Occipital lobe (tissue), 2 donors: Measurements from ENCODE around the gene MTMR1. TPM values are rescaled to one million over a fixed set of nuclear protein-coding genes. Genes with fewer than 3 reads are reported as not detected.

Experiments
- DNase-seq: peaks from one replicate; lab custom pipeline; 2025; lab: John Stamatoyannopoulos, UW
- total RNA-seq: library from RNA; depleted of rRNA; stranded (reverse); fragments of >200 nt; gene quantifications from one replicate; pipeline ENCODE4 v1.2.3, GENCODE V29; 2014

Gene MTMR1
- total RNA-seq, 1 donor from 2014 or later = 29.0 TPM

DNA sequence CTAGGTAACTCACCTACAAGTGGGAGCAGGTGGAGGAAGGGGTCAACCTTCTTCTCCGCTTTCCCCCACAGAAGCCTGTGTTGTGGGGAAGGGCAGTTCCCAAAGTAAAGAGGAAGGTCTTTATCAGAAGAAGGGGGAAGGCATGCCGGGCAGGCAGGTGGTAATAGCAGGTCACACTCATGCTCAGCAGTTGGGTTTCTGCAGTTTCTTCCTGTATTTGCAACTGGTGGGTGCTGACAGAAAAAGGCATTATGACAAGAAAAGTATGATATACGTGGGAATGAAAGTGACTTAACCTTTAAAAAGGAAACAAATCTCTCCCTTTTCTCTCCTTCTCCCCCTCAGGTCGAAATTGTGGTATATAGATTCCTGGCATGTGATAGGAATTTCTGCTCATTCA, 3.7 kb downstream of the MTMR1 start:
- no peak for DNase-seq

DNA sequence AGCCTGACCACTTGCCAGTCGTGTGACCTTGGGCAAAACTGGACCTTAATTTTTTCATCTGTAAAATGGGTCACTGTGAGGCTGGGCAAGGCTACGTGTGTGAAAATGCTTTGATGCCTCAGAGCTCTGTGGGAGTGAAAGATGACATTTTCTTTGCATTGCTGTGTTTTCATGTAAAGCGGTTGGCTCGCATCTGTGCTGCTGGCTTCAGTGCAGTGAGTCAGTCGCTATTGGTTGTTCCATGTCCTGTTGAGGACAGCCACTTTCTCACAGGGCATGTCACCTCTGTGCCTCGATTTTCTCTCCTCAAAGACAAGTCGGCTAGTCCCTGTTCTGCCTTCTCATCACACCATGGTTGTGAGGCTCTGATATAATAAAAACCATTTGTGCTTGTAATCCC, 4.4 kb downstream of the MTMR1 start:
- no peak for DNase-seq

DNA sequence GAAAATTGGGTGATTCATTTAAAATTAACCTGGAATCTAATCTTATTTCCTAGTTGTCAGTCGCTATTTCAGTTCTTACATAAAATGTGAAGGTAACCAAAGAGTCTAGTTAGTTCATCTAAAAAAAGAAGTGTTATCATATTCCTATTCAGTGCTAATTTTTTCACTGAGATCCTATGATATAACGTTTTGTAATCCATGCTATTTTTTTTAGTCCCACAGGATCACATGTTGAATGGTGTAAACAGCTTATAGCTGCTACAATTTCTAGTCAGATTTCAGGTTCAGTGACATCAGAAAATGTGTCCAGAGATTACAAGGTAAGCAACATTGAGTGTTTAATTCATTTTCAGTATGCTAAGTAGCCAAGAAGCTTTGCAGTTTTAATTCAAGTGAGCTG, 5.8 kb downstream of the MTMR1 start:
- no peak for DNase-seq

DNA sequence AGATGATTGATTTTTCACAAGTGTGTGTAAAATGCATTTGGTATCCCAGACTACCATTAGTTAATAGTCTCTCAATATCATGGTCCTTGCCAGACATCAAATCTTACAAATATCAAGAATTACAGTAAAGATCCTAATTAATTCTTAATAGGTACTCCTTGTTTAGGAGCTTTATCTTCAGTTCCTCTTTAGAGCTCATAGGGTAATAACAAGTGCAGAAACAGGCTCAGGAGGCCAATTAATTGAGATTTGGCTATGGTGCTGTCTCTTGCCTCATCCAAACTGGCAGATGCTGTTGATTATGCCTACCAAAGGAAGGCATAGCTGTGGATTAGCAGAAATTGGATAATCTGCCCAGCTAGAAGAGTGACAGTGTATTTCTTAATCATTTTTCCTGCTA, 6.9 kb downstream of the MTMR1 start:
- no peak for DNase-seq

DNA sequence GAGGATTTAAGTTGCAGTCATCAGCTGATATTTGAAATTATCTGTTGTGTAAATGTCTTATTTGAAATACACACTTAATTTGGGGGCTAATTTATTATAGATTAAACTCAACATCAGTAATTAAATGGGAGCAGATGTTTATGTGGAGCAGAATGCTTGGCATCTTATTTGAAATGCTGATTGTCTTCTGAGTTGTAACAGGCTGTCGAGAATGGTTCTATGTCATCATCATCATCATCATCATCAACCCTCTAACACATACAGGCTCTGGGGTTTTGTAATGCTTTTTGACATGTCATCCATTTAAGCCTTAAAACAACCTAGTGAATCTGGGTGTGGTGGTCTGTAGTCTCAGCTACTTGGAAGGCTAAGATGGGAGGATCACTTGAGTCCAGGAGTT, 8.2 kb downstream of the MTMR1 start:
- no peak for DNase-seq

DNA sequence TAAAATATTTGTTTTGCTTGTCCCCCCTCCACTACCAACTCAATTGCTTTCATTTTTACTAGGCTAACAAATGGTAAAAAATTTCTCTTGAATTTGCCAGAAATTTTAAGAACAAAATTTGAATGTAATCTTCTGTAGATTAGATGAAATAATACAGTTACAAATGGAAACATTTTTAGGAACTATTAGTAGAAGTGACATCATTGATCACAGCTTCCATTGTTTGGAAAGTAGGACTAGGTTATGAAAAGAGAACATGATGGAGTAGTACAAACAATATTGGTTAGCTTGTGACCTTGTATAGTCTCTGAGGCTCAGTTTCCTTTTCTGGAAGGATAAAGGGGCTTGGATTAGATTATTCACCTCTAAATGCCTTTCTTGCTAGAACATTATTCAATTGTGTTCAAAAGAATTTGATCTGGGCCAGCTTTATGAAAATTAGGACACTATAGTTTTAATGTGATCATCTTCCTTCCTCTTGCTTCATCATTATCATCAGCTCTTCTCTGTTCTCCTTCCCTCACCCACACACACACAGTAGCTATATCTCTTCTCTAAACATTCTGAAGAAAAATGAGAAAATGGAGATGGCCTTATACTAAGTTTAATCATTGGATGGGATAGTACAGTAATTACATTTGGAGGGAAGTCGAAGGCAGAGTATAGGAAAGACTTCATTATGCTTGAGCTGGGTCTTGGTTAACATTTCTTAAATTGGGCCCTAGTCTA, 9.9 kb downstream of the MTMR1 start:
- no peak for DNase-seq

DNA sequence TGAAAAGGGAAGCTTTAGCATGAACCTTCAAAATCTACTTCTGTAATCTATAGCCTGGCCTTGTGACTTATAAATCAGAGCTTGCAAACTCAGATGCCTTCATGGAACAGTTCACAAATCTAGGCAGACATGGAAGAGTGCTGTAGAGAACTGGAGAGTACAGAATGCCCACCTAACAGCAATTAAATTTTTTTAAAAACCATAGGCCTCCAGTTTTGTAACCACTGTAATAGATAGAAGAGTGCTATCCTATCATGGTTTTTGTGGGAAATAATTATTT, 10.4 kb downstream of the MTMR1 start:
- no peak for DNase-seq

DNA sequence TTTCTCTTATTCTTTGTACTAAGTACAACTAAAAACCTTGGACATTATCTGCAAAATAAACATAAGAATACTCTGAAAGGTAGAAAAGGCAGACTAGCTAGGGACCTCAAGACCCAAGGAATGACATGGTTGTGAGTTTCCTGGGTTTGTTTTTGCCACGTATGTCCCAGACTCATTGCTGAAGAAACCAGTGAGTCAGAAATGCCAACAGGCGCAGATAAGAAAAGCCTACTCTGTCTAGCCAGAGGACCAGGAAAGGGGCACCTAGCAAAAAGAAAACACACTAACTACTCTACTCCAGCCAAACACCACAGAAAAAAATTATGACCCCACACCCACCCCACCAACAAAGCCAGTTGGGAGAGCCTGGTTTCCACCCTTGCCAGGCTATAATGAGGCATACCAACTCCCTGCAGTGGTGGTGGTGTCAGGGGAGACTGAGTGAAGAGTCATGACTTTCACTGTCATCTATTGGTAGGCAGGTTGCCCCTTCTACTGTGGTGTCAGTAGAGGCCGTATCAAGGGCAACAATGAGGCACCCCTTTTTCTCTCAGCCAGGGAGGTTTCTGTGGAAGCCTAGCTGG, 10.9 kb downstream of the MTMR1 start:
- DNase-seq = no peak

DNA sequence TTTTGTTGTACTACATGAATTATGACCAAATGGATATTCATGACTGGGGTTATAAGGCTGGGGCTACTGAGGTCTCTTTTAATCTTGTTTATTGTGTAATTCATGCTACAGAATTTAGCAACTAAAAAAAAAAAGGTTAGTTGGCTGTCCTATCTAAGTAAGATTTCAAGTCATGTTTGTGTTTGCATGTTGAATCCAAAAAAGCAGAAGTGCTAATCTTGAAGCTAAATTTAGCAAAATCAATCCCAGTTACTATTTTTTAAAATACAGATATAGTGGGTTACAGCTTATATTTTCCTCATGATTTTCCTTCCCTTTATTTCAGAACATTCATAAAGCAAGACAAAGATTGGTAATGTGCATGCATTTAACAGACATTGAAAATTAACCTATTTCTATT, 19.4 kb downstream of the MTMR1 start:
- DNase-seq = no peak

DNA sequence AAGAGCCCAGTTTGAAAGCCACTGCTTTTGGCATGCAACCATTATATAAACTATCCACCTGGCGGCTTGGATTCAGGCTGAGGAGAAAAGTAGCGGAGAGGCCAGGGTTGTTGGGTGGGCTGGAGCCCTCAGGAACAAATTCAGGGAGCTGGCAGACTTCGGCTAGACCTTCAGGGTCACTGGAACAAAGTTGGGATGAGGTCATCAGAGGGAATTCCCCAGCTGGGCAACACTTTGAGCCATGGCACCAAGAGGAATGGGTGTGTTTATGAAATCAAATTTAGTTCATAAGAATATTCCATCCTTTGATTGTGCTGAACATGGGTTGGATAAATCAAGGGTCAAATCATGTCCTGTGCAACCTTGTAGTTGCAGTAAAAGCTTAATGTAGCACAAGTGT, 22.0 kb downstream of the MTMR1 start:
- DNase-seq = no peak

DNA sequence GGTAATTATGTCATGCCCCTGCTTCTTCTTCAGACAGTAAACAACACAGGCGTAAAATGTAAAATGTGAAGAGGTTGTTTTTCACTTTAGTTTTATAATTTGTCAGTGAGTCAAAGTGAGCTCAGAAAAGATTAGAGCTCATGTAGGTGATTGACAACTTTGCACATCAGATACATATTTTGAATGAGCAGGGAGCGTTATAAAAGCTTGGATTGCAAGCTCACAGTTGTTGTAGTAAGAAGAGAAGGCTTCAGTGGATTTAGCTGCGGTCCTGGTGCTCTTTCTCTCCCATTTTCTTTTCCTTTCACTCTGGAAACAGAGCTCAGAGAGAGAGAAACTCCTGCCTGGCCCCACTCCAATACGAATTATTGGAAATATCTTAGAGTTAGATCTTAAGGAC, 26.4 kb downstream of the MTMR1 start:
- DNase-seq = no peak

DNA sequence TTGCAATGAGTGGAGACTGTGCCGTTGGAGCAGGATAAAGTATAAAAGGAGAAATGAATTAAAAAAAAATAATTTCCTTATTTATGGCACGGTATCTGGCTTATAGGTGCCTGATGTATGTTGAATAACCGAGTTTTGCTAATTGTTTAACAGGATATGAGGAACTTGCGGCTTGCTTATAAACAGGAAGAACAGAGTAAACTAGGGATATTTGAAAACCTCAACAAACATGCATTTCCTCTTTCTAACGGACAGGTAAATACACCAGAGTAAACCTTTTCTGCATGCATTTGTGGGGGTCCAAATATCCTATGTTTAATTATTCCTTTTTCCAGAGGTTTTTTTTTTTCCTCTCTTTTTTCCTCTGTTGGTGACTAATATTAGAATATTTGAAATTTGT, 36.8 kb downstream of the MTMR1 start:
- DNase-seq = no peak

DNA sequence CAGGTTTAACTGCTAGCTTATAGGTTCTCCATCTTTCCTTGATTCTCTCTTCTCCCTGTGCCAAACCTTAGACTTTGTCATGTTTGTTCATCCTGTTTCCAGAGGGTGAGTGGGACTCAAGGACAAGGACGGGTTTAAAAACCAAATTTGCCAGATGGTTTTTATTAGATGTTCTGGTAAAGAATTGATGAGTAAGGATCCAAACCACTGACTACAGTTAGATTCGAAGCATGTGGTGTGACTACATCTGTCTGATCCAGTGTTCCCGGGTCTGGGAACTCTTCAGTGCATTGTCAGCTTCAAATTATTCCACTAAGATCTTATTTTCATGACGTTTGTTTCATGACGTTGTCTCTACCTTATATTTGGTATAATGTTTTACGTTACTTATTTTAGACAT, 37.5 kb downstream of the MTMR1 start:
- DNase-seq = no peak

DNA sequence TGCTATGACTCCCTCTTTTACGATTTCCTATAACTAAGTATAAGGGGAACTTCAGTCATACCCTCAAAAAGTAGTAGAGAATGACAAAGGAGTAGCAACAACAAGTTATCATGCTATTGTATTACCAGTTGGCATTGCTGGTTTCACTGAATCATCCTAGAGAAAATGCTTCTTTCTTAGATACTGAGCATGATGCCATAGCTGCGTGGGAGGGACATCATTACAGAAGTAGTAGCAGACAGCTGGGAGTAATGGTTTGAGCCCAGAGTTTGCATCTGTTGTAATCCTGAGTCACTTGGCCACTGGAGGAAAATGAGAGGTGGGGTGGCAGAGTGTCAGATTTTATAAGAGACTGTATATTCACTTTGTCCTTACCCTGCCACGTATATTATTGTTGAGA, 38.6 kb downstream of the MTMR1 start:
- peak; percentile 9 for DNase-seq

DNA sequence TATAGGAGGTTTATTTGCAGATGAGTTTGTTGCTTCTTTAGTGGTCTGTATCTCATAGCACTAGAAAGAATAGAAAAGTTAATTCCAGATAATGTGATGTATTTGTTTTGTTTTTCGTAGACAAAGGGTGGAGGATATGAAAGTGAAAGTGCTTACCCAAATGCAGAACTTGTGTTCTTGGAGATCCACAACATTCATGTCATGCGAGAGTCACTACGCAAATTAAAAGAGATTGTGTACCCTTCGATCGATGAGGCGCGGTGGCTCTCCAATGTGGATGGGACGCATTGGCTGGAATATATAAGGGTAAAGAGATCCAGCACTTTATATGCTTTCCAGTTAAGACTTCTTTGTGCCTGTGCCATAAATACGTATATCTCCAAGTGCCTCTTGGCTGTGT, 43.3 kb downstream of the MTMR1 start:
- DNase-seq = no peak

DNA sequence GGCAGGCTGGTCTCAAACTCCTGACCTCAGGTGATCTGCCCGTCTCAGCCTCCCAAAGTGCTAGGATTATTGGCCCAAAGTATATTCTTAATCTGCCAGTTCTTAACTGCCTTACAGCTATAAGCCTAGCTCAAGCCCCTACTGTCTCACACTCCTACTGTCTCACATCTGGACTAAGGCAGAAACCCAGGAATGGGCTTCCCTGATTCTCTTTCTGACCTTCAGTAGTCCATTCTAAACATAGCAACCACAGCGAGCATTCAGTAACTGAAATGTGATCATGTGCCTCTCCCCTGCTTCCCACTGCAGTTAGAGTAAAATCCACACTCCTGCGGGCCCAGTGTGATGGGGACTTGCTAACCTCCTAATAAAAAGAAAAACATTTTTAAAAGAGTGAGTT, 58.9 kb downstream of the MTMR1 start:
- no peak for DNase-seq

DNA sequence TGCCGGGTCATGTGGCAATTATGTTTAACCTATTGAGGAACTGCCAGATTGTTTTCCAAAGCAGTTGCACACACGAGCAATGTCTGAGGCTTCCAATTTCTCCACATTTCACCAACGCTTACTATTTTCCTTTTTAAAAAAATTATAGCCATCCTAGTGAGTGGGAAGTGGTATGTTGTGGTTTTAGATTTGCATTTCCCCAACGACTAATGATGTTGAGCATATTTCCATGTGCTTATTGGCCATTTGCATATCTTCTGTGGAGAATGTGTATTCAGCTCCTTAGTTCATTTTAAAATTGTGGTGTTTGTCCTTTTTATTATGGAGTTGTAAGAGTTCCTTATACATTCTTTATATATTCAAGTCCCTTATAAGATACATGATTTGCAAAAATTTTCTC, 60.2 kb downstream of the MTMR1 start:
- DNase-seq = no peak

DNA sequence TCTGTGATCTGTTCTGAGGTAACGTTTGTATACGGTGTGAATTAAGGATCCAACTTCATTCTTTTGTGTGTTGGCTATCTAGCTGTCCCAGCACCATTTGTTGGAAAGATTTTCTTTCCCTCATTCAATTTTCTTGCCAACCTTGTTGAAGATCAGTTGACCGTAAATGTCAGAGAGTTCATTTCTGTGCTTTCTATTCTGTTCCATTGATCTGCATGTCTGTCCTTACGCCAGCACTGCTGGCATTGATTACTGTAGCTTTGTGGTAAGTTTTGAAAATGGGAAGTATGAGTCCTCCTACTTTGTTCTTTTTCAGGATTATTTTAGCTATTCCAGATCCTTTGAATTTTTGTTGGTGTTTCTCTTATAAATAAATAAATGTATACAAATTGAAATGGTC, 60.8 kb downstream of the MTMR1 start:
- no peak for DNase-seq

DNA sequence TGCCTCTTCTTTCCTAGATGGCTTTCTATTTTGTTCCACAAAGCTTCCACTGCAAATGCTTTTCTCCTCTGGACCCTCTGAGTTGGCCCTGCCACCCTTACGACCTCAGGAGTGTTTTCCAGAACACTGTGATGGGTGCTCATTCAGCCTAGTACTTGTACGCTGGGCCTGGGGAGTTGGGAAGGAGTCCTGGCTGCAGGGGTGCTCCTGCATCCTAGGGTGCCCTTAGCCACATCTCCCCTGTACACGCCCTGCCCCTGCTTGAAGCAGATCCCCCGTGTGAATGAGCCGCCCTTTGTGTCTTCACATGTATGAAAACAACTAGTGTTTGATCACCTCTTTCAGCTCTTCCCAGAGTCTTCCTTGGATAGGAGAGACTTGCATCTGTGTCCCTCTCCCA, 64.2 kb downstream of the MTMR1 start:
- DNase-seq = no peak

DNA sequence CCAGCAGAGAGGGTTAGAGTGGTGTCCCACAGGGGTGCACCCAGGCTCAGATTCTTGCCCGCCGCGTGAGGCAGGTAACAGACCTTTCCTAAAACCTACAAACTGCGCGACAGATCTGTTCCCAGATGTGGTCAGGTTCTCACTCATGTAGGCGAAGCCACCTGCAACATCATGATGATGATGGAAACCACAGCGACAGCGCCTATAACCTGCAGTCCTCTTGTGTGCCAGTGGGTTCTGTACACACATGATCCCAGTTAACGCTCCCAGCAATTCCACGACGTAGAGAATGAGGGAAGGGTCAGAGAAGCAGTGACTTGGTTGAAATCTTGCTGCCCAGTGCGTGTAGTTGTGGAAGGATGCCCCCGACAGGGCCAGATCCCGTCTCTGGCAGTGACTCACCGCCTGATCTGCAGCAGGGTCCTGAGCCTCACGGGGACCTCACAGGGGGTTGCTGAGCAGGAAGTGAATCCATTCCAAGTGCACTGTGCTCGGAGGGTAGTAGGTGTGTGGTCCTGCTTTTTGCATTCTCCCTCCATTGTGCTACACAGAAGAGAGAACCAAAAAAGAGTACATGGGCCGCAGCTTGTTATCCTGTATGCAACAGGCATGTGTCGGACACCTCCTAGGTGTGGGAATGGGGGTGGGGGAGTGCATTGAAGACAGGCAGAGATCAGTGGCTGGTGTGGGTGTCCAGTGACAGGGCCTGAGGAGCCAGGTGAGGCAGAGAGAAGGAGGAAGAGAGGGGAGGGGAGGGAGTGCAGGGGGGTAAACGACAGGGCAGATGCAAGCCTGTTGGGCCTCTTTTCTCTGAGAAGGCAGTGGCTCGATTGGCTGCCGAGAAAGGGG, 66.6 kb downstream of the MTMR1 start:
- DNase-seq = no peak

DNA sequence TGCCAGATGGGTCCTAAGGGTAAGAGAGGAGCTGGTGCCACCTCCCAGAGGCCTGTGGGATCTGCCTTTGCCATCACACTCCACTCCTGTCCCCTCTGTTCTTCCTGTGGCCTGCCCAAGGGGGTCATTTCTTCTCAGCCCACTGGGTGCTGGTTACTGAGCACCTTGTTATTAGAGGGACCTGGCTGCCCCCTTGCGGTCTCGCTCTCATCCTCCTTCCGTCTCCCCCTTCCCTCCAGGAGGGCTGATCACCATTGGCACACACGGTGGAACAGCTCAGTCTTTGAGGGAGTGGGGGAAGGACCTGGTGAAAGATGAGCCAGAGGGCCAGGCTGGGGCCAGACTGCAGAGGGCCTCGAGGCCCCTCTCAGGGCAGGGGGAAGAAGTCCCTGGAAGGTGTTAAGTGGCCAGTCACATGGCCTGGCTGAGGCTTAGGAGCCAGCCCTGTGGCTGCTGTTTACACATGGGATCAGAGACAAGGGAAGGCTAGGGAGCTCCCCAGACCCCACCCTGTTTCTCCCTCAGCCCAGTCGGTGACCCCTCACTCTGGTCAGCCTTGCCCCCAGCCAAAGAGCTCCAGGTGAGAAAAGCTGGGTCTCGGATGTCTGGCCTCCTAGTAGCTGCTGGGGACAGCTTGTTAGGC, 68.1 kb downstream of the MTMR1 start:
- no peak for DNase-seq

DNA sequence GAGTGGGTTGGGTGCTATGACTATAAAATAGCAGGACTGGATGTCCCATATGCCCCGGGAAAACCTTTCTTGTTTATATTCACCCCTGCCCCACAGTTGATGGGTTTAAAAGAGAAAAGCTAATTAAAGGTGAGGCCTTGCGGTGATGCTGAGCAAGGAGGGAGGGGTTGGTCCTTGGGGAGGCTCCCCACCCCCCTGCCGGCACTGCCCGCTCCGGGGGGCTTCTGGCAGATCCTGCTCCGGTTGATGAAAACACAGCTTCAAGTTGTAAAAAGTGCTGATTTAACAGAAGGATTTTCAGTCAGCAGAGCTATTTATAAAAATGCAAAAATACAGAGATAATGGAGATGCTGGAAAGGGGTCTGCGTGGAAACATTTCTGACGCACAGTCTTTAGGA, 68.6 kb downstream of the MTMR1 start:
- DNase-seq = no peak
